IPS-NIHi11 (cell line): Measurements from ENCODE around the gene CCDC59.

Experiments used
- DNase-seq: peaks from one replicate; pipeline ENCODE4 v3.0.0; 2012; ENCODE audit warnings: mixed read lengths, low spot score

CCDC59 gene

DNA sequence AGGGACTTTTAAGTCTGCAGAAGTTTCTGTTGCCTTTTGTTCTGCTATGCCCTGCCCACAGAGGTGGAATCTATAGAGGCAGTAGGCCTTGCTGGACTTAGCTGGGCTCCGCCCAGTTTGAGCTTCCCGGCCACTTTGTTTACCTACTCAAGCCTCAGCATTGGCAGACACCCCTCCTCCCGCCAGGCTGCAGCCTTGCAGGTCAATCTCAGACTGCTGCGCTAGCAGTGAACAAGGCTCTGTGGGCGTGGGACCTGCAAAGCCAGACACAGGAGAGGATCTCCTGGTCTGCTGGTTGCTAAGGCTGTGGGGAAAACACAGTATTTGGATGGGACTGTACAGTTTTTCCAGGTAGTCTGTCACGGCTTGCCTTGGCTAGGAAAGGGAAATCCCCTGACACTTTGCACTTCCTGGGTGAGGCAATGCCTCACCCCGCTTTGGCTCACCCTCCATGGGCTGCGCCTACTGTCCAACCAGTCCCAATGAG, 43.7 kb downstream of the CCDC59 start:
- DNase-seq: no peak
